ENCODE results near the gene ARHGEF11.
A peak's percentile ranks its signal among the peaks of the same experiment; 100 is the strongest.

Gene ARHGEF11

DNA sequence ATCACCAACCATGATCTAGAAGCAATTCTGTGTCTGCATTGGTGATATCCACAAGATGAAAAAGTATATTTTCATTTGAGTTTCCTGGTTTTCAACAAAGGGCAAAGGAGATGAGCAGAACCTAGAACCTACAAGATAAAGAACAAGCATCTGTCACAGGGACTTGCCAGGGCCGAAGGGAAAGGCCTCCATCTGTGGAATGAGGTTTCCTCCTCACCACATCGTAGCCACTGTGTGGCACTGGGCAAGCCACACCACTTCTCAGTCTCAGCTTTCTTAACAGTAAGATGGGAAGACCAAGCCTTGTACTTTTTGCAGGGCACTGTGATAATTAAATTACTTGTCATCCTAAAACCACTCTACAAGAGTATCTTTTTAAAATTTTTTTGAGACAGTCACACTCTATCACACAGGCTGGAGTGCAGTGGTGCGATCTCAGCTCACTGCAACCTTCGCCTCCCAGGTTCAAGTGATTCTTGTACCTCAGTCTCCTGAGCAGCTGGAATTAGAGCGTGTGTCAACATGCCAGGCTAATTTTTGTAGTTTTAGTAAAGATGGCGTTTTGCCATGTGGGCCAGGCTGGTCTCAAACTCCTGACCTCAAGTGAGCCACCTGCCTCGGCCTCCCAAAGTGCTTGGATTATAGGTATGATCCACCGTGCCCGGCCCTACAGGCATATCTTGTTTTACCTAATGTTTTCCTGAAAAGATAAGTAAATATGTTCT, 45.8 kb downstream of the ARHGEF11 start:
- no peak for DNase-seq

GRCh38 chr1:156998840-156999500, 46.6 kb downstream of the ARHGEF11 start:
- DNase-seq: no peak

DNA sequence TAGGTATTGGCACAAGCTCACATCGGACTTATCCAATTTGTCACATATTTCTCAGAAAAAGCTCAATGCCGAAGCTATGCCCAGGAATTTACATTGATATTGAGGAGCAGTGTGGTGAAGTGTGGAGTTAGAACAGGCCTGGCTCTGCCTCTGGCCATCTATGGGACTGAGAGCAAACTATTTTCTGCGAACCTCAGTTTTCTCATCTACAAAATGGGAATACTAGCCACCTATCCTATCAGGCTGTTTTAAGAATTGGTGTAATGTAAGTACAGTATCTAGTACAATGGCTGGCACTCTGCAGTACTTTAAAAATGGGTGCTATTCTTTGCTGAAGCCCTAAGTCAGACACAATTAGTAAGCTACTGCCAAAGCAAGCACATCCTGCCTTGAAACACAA, 47.2 kb downstream of the ARHGEF11 start:
- no peak for DNase-seq

- no peak for DNase-seq
Observed at GRCh38 chr1:156995412-156995811, 50.1 kb downstream of the ARHGEF11 start.

DNA sequence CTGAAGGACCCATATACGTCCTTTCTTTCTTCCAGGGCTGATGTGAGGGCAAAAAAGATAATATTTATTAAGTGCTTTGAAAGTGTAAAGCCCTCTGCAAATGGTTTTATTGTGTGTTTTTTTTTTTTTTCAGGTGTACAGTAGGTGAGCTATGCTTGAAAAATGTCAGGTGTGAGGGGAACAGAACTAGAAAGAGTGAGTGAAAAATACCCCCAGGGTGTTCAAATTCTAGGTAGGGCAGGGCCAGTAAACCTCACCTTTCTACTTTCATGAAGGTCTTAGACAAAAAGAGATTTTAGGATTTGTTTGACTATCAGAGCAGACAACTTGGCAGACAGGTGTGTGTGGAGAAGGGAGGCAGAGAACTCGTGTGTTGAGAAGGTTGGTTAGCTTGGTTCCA, 51.3 kb downstream of the ARHGEF11 start:
- no peak for DNase-seq

- DNase-seq: no peak
Observed at GRCh38 chr1:156993426-156994147, 52.0 kb downstream of the ARHGEF11 start.

GRCh38 chr1:156992215-156992614, 53.3 kb downstream of the ARHGEF11 start:
- no peak for DNase-seq

DNA sequence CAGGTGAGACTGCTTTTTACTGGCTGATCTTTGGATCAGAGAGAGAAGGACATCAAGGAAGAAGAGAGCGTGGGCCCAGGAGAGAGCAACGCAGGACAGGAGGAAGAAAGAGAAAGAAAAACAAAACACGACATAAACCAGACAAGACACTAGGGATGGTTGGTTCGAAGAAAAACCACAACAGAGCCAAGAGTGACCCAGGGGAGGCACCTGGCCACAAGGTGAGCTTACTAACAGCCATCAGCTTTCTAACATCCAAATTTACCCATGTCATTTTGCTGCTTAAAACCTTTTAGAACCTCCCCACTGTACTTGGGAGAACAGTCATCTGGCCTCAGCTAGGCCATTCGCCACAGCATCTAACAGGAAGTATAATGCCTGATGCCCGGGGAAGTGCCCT, 57.8 kb downstream of the ARHGEF11 start:
- DNase-seq: no peak

GRCh38 chr1:156980551-156980950, 65.0 kb downstream of the ARHGEF11 start:
- DNase-seq: no peak

DNA sequence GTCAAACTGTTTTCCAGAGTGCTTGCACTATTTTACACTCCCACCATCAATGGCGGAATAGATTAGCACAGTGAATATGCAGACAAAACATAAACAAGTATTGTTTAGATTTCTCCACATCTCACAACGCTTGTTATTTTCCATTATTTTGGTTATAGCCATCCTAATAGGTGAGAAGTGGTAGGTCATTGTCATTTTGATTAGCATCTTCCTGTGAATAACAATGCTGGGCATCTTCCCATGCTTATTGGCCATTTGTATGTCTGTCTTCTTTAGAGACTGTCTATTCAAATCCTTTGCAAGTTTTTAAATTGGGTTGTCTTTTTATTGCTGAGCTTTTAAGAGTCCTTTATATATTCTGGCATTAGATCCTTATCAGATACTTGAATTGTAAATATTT, 70.5 kb downstream of the ARHGEF11 start:
- no peak for DNase-seq

GRCh38 chr1:156973417-156973816, 72.1 kb downstream of the ARHGEF11 start:
- DNase-seq: no peak

GRCh38 chr1:156970017-156970416, 75.5 kb downstream of the ARHGEF11 start:
- peak; percentile 17 for DNase-seq

GRCh38 chr1:156969496-156969895, 76.0 kb downstream of the ARHGEF11 start:
- DNase-seq: no peak

DNA sequence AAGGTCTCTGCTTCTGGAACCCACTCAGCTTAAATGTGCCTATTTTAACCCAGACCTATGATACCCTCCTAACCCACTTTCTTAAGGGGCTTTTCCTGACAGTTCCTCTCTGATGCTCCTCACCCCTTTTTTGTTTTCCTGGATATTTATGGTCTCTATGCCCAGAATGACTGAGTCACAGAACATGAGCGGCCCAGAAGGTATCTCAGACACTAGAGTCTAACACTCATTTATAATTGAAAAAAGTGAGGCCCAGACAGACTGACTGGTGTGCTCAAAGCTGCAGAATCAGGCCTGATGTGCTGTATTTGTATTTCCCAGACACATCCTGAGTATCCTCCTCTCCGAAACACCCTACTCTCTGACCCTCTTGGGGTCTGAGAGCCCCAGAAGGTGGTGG, 81.1 kb downstream of the ARHGEF11 start:
- DNase-seq: peak; percentile 28

GRCh38 chr1:156963621-156964020, 81.9 kb downstream of the ARHGEF11 start:
- DNase-seq: no peak

DNA sequence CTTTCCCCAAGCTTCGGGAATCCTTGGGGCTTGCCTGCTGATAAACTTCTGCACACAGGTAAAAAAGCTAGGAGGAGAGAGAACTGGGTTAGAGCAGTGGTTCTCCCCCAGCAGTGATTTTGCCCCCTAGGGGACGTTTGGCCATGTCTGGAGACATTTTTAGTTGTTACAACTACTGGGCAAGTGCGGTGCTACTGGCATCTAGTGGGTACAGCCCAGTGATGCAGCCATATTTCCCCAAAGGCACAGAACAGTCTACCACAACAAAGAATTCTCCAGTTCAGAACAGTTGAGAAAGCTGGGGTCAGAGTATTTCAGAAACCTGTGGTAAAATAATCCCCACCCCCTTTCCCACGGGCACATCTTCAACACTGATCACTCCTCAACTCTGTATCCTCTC, 83.8 kb downstream of the ARHGEF11 start:
- DNase-seq: no peak

DNA sequence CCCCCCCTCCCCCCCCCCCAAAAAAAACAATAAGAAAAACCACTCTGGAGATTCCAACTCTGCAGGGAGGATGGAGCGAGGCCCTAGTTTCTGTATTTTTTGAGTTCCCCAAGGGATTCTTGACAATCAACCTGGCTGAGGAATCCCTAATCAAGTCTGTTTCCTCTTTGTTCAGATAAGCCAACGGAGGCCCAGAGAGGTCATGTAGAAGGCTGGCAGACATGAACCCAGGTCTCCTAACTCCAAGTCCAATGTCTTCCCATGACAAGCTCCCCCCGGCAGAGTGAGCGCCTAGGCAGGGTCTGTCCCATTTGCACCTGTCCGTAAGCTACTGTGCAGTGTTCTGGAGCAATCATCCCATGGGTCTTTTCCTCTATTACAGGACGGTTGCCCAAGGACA, 85.6 kb downstream of the ARHGEF11 start:
- DNase-seq: no peak

DNA sequence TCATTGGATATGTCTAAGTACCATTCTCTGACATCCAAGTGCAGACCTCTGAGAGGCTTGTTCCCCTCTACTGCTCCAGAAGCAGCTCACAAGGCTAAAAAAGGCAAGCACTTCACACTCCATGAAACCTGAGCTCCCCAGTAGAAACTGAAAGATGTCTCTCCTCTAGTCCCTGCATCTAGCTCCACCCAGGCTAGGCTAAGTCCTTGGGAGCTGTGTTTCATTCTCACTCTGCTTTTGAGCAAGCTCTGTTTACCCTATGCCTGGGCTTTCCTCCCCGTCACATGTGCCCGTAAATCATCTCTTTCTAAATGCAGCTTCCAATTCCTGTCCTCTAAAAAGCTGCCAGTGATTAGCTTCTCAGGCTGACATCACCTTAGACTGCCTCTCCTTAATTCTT, 86.1 kb downstream of the ARHGEF11 start:
- peak; percentile 61 for DNase-seq

- no peak for DNase-seq
Observed at GRCh38 chr1:156958247-156958714, 87.3 kb downstream of the ARHGEF11 start.

DNA sequence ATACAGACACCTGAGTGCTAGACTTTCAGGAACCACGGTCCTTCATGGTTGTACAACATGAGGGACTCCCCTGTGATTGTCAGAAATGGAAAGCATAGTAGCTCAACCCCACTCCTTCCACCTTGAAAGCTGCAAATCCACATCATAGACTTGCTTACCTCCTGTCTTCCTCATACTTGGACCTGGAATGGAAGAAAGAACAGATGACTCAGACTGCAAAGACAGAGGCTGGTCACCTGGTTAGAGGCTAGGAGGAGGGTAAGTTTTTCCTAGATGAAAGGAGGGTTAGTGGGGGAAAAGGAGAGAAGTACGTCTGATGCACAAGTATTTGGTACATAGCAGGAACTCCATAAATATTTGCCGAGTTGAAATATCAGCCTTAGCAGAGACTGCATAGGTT, 87.9 kb downstream of the ARHGEF11 start:
- DNase-seq: no peak

DNA sequence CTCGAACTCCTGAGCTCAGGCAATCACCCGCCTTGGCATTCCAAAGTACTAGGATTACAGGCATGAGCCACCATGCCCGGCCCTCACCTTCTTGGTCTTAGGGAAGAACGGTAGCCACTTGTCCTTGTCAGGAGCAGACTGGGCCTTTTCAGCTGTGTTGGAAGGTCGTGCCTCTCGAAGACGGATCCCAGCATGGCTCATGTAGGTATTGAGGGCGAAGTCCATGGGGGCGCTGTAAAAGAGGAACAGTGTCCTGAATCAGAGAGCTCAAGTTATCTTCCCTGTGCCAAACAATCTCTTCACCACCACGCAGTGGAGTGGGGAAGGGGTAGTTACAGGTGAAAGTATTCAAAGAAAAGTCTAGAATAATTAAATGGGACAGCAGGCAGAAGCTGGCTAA, 89.2 kb downstream of the ARHGEF11 start:
- no peak for DNase-seq

- DNase-seq: no peak
Observed at GRCh38 chr1:156953571-156953970, 92.0 kb downstream of the ARHGEF11 start.

GRCh38 chr1:156951371-156951770, 94.2 kb downstream of the ARHGEF11 start:
- DNase-seq: no peak

DNA sequence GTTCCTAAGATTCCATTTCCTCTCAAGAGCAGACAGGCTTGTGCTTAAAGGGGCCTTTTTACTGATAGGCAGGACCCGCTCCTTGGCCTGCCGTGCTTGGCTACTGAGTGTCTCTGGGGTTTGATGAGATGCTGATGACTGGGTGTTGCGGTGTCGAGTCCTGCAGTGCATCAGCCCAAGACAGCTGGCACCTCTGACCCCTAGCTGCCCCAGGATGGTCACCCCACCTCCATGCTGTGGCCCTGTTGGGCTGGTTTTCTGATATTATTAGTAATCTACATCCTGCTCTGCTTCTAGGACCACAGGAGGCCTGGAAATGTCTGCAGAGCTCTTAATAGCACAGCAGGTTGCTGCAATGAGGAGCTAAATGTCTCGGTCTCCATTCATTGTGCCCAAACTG, 96.4 kb downstream of the ARHGEF11 start:
- no peak for DNase-seq
